HG03575 (cell line): ENCODE results near the gene KIF4A.

Experiments
- ATAC-seq: cut with Tn5 transposase; IDR thresholded peaks from one replicate; pipeline ENCODE4 v1.9.1; 2021; ENCODE audit not compliant: unreplicated experiment, insufficient number of reproducible peaks, low FRiP score; ENCODE audit errors: extremely low read depth

KIF4A gene

GRCh38 chrX:70454441-70455365, 164.8 kb downstream of the KIF4A start:
- ATAC-seq, result no peak

DNA sequence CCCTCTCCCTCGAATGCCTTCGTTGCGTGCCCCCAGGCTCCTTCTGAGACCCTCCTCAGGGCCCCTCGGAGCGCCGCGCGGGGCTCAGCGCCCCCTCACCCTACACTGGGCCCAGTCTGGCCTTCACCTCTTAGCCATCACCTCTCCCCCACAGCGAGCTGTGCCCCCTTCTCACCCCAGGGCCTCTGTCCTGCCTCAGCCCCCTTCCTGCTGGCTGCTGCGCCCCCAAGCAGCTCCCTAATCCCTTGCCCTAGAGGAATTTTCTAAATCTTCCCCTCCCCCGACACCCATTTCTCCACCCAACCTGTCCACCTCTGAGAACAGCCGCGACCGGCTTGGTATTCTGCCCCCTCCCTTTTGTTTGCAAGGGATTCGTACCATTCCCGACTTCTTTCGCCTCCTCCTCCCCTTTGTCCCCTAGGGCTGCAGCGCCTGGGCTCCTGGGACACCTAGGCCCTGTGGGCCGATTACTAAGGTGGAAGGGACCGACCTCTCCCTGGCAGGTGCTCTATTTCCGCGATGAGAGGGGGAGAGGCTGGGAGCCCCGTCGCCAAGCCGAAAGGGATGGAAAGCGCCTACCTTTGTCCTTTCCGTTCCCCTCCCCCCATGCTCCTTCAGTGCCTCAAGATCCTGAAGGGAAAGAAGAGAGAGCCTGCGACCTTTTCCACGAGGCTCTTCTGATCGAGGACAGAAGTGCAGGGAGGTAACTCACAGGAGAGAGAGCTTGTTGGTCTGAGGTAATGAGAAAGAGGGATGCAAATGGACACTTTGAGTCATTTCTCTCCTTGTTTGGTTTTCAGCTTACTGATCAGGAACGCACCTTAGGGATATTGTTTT, 165.7 kb downstream of the KIF4A start:
- ATAC-seq, result peak; percentile 15

GRCh38 chrX:70456256-70456655, 166.4 kb downstream of the KIF4A start:
- peak; percentile 32 for ATAC-seq

GRCh38 chrX:70461026-70461425, 171.1 kb downstream of the KIF4A start:
- ATAC-seq, result no peak

GRCh38 chrX:70464051-70464450, 174.1 kb downstream of the KIF4A start:
- ATAC-seq, result no peak

DNA sequence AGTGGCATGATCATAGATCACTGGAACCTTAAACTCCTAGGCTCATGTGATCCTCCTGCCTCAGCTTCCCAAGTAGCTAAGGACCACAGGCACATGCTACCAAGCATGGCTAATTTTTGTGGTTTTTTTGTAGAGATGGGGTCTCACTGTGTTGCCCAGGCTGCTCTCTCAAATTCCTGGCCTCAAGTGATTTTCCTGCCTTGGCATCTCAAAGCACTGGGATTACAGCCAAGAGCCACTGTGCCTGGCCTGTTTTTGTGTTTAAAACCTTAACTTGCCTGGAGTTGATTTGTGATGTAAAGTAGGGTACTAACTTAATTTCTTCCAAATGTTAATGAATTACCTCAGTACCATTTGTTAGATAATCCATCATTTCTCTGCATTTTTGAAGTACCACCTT, 177.1 kb downstream of the KIF4A start:
- no peak for ATAC-seq

DNA sequence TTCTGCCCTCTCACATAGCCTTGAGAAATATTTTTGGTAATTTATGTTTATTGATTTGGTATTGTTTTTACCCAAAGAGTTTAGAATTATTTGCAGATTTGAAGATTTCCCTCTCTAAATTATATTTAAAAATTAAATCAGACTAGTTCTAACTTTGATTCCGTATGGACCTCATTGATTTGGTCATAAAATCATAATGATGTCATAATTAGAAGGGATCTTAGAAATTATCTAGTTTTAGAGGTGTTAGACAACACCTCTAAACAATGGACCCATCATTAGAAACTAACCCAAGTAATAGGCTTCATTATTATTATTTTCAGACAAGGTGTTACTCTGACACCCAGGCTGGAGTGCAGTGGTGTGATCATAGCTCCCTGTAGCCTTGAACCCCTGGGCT, 178.8 kb downstream of the KIF4A start:
- no peak for ATAC-seq
